B cell (primary cell): ENCODE results near the gene CACNA2D4. TPM values are rescaled to one million over a fixed set of nuclear protein-coding genes. Genes with fewer than 3 reads are reported as not detected.

Experiments
- ATAC-seq: fragments of 200-7000 bp; cut with Tn5 transposase; one replicate; pipeline ENCODE4 v1.10.0; 2021; ENCODE audit warnings: low read depth, mild to moderate bottlenecking, moderate number of reproducible peaks, moderate library complexity
- CTCF ChIA-PET: fragments of 350-600 bp; sonication (Branson Sonifier 250); formaldehyde crosslinking; loops from one replicate; lab custom pipeline; 2021; ENCODE audit warnings: antibody characterized with exemption, inconsistent platforms; lab: Charles Lee
- POLR2A ChIA-PET: fragments of 350-600 bp; sonication (Branson Sonifier 250); formaldehyde crosslinking; loops from one replicate; lab custom pipeline; 2021; ENCODE audit warnings: antibody characterized with exemption; lab: Charles Lee
- DNase-seq: peaks from one replicate; pipeline ENCODE4 v3.0.0; 2013
- H2AFZ ChIP-seq: 2 replicates; pipeline ENCODE4 v1.6.1; 2012; ENCODE audit warnings: mild to moderate bottlenecking, low read depth, low read length; ENCODE audit not compliant: insufficient read depth, poor library complexity, severe bottlenecking
- H3K27ac ChIP-seq, 2 donors: 1 replicate in 1 of 2; 2 replicates in 1 of 2; pipeline ENCODE4 v1.5.1; 2012 to 2013; ENCODE audit warnings: low read length in 2 of 2, mild to moderate bottlenecking in 2 of 2, moderate library complexity in 1 of 2
- H3K27me3 ChIP-seq, 4 experiments: fragments of 200-600 bp in 1 of 4; sonication (generic) in 1 of 4; replicated peaks in 1 of 4; 1 replicate in 2 of 4; 2 replicates in 2 of 4; pipeline versions ENCODE4 v1.6.1 to v1.7.0; 2013 to 2016; ENCODE audit warnings: low read length in 3 of 4, mild to moderate bottlenecking in 2 of 4, mixed read lengths in 1 of 4, moderate library complexity in 1 of 4; ENCODE audit not compliant: insufficient read depth in 4 of 4, control insufficient read depth in 3 of 4; ENCODE audit errors: control extremely low read depth in 1 of 4
- H3K36me3 ChIP-seq, 2 experiments: replicated peaks in 1 of 2; 1 replicate in 1 of 2; 2 replicates in 1 of 2; pipeline versions ENCODE4 v1.6.1 to v1.7.1; 2013; ENCODE audit warnings: low read length in 1 of 2; ENCODE audit not compliant: insufficient read depth in 2 of 2, control insufficient read depth in 1 of 2; ENCODE audit errors: control extremely low read depth in 1 of 2, extremely low read depth in 1 of 2
- H3K4me1 ChIP-seq, 2 donors: fragments of 200-600 bp in 1 of 2; sonication (generic) in 1 of 2; 1 replicate in 1 of 2; 2 replicates in 1 of 2; pipeline versions ENCODE4 v1.5.1 to v1.6.1; 2013 to 2017; ENCODE audit warnings: low read length in 2 of 2; ENCODE audit not compliant: control insufficient read depth in 2 of 2, insufficient read depth in 2 of 2
- H3K4me2 ChIP-seq: replicated peaks from 2 replicates; pipeline ENCODE3; 2012; ENCODE audit warnings: mild to moderate bottlenecking, low read depth, low read length; ENCODE audit not compliant: poor library complexity, severe bottlenecking
- H3K4me3 ChIP-seq, 5 experiments: fragments of 200-600 bp in 1 of 5; sonication (generic) in 1 of 5; 1 replicate in 3 of 5; 2 replicates in 2 of 5; pipeline versions ENCODE4 v1.5.1 to v1.7.0; 2011 to 2016; ENCODE audit warnings: low read length in 4 of 5, mild to moderate bottlenecking in 4 of 5, low read depth in 2 of 5, control low read depth in 1 of 5, moderate library complexity in 1 of 5; ENCODE audit not compliant: insufficient read depth in 1 of 5; ENCODE audit errors: control extremely low read depth in 1 of 5, extremely low read depth in 1 of 5
- H3K79me2 ChIP-seq: fragments of 200-600 bp; sonication (generic); one replicate; pipeline ENCODE4 v1.6.0; 2016; ENCODE audit warnings: low read length; ENCODE audit not compliant: control insufficient read depth, insufficient read depth
- H3K9ac ChIP-seq: fragments of 200-600 bp; sonication (generic); 2 replicates; pipeline ENCODE4 v1.6.1; 2017; ENCODE audit warnings: mild to moderate bottlenecking, low read length, moderate library complexity
- H3K9me3 ChIP-seq, 3 donors: one replicate each; pipeline versions ENCODE4 v1.6.1 to v1.7.1; 2013; ENCODE audit warnings: low read length in 2 of 3; ENCODE audit not compliant: control insufficient read depth in 2 of 3, insufficient read depth in 1 of 3; ENCODE audit errors: control extremely low read depth in 1 of 3
- H4K20me1 ChIP-seq: 2 replicates; pipeline ENCODE4 v1.6.0; 2012; ENCODE audit warnings: mild to moderate bottlenecking, low read length; ENCODE audit not compliant: insufficient read depth, control insufficient read depth, poor library complexity, severe bottlenecking
- H3K27ac Mint-ChIP-seq: one replicate; pipeline ENCODE4 v1.8.0; 2021; ENCODE audit warnings: mixed read lengths
- H3K27me3 Mint-ChIP-seq: one replicate; pipeline ENCODE4 v1.8.0; 2021; ENCODE audit warnings: mixed read lengths
- H3K4me1 Mint-ChIP-seq: one replicate; pipeline ENCODE4 v1.8.0; 2021; ENCODE audit warnings: mixed read lengths
- H3K4me3 Mint-ChIP-seq: one replicate; pipeline ENCODE4 v1.8.0; 2021; ENCODE audit warnings: mixed read lengths
- H3K9me3 Mint-ChIP-seq: one replicate; pipeline ENCODE4 v1.8.0; 2022; ENCODE audit warnings: mixed read lengths; ENCODE audit not compliant: insufficient read depth
- EZH2 ChIP-seq: IDR thresholded peaks from 2 replicates; pipeline ENCODE4 v1.6.1; 2012; ENCODE audit warnings: borderline replicate concordance, low read depth, mild to moderate bottlenecking, moderate library complexity, low read length; ENCODE audit not compliant: insufficient read depth, poor library complexity, severe bottlenecking
- whole genome bisulfite sequencing: methylation state at CpG from one replicate; pipeline ENCODE4 v1.1.5; 2013; ENCODE audit warnings: missing lambda C conversion rate; ENCODE audit not compliant: insufficient coverage; 5-methylcytosine and 5-hydroxymethylcytosine counted together
- intact Hi-C: fragments of 100-400 bp; cut with micrococcal nuclease; formaldehyde crosslinking; loops from one replicate; pipeline ENCODE4 v1.10.0; 2022
- polyA plus RNA-seq: library from polyadenylated mRNA; depleted of rRNA; stranded (reverse); fragments of >200 nt; gene quantifications from 2 replicates; pipeline ENCODE4 v1.2.3, GENCODE V29; 2012
- total RNA-seq, 2 donors: library from RNA; stranded (reverse); fragments of 120-200 nt in 1 of 2; gene quantifications; 1 replicate in 1 of 2; 2 replicates in 1 of 2; pipeline versions ENCODE4 v1.2.3 to v1.2.4, GENCODE V29; 2013 to 2022
- TF ChIP-seq, protein P1 (sequence below): fragments of 200-600 bp; IDR thresholded peaks from one replicate; pipeline ENCODE4 v1.8.0; 2022; ENCODE audit warnings: antibody characterized with exemption, mild to moderate bottlenecking

Gene CACNA2D4
- total and polyA plus RNA-seq, 2 donors (not counting 1 experiment from before 2014, with no cell fraction given) = 6.0 to 7.4 TPM

DNA sequence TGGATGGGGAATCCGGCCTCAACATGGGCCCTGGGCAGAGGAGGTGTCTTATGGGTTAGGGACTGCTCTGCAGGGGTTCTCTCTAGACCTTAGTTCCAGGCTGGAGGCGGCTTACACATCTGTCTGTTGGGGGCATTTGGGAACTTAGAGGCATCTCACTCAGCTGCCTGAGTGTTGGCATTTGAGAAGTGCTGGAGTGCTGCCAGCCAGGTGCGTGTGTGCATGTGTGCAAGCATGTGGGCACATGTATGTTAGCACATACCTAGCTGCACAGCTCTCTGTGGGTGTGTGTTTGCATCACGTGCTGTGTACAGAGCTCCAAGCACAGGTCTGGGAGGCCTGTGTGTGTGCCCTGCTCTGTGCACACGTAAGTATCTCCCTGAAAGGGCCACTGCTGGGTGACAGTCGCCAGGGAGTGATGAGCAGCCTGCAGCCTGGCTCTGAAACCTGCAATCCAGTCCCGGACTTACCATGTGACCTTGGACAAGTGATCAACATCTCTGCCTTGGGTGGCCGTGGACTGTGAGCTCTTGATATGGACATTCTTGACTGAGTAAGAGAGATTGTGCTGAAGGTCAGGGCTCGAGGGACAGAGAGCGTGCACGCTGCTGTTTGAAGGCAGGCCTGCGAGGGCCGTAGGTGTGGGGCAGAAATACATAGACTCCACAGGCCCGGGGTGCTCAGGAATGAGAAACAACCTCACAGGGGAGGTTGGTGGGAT, 92.9 kb downstream of the CACNA2D4 start:
- ATAC-seq = no peak

DNA sequence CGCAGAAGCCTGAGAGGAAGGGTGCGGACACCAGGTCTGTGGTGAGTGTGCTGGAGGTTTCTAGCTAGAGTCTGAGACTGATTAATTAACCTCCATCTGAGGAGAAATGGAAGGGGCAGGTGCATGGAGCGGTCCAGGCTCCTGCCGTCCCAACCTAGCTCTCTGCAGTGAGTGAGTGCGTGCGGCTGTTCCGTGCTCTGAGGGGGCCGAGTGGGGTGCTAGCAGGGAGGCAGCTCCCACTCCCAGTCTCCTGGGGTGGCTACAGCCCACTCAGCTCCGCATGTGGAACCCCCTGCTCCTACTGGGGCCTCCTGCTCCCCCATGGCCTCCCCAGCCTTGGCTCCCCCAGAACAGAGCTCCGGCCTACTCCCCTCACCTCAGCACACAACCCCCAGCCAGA, 95.2 kb downstream of the CACNA2D4 start:
- peaks cover 3% of the 10 kb centered on the region for H3K4me1 Mint-ChIP-seq
- ChIA-PET POLR2A (no interaction called here), CTCF (no interaction called here)
- no peak for DNase-seq
- H3K4me3 Mint-ChIP-seq = no peak overlapping the region
- Histone ChIP-seq H3K27ac (no peak overlapping the region), H3K9ac (no peak overlapping the region), H3K4me2 (no peak overlapping the region), H3K79me2 (no peaks in the 10 kb centered on the region), H3K27me3 (peaks cover 0 to 38% (median 6%) of the 10 kb centered on the region in 4 experiments), H3K36me3 (no peaks in the 10 kb centered on the region), H3K9me3 (no peaks in the 10 kb centered on the region), H3K4me1 (no peaks in the 10 kb centered on the region), H4K20me1 (no peaks in the 10 kb centered on the region), H2AFZ (no peak overlapping the region), H3K4me3 (no peak overlapping the region)
- 98% methylated on average over 8 of the region's 10 CpGs for WGBS
- intact Hi-C loops = no loop called here
- H3K27me3 Mint-ChIP-seq = peaks cover 30% of the 10 kb centered on the region
- H3K27ac Mint-ChIP-seq = no peak overlapping the region
- no peak for ATAC-seq
- H3K9me3 Mint-ChIP-seq = no peaks in the 10 kb centered on the region
- TF ChIP-seq EZH2 = no peak
- TF ChIP-seq, protein P1, sequence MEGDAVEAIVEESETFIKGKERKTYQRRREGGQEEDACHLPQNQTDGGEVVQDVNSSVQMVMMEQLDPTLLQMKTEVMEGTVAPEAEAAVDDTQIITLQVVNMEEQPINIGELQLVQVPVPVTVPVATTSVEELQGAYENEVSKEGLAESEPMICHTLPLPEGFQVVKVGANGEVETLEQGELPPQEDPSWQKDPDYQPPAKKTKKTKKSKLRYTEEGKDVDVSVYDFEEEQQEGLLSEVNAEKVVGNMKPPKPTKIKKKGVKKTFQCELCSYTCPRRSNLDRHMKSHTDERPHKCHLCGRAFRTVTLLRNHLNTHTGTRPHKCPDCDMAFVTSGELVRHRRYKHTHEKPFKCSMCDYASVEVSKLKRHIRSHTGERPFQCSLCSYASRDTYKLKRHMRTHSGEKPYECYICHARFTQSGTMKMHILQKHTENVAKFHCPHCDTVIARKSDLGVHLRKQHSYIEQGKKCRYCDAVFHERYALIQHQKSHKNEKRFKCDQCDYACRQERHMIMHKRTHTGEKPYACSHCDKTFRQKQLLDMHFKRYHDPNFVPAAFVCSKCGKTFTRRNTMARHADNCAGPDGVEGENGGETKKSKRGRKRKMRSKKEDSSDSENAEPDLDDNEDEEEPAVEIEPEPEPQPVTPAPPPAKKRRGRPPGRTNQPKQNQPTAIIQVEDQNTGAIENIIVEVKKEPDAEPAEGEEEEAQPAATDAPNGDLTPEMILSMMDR = no peak

More for the DNA sequence above, 92.9 kb downstream of the CACNA2D4 start:
- Mint-ChIP-seq H3K4me1 (peaks cover 3% of the 10 kb centered on the region), H3K9me3 (no peaks in the 10 kb centered on the region), H3K27ac (no peak overlapping the region), H3K4me3 (no peak overlapping the region), H3K27me3 (peaks cover 29% of the 10 kb centered on the region)
- Histone ChIP-seq H3K27ac (no peak overlapping the region), H3K27me3 (peaks cover 0 to 32% (median 6%) of the 10 kb centered on the region in 4 experiments), H3K4me1 (no peaks in the 10 kb centered on the region), H3K9ac (no peak overlapping the region), H3K9me3 (no peaks in the 10 kb centered on the region), H3K36me3 (no peaks in the 10 kb centered on the region), H4K20me1 (no peaks in the 10 kb centered on the region), H3K4me2 (no peak overlapping the region), H2AFZ (no peak overlapping the region), H3K4me3 (no peak overlapping the region), H3K79me2 (no peaks in the 10 kb centered on the region)
- TF ChIP-seq EZH2 = no peak
- TF ChIP-seq, protein P1 = no peak
- POLR2A ChIA-PET = no interaction called here
- 90% methylated on average over 13 of the region's 14 CpGs for WGBS
- no peak for DNase-seq
- intact Hi-C loops = no loop called here
- CTCF ChIA-PET = no interaction called here
